K562 (cell line): Measurements from ENCODE around the gene ARHGAP8. TPM values are rescaled to one million over a fixed set of nuclear protein-coding genes. Genes with fewer than 3 reads are reported as not detected.

ENCODE experiments used
- ATAC-seq: fragments of 200-7000 bp; cut with Tn5 transposase; 3 replicates; pipeline ENCODE4 v1.9.1; 2020; ENCODE audit warnings: moderate library complexity
- BruUV-seq: library from RNA; stranded (reverse); fragments of 400-500 nt; replicated peaks from 2 replicates; lab custom pipeline; 2021; lab: Mats Ljungman, UMichigan
- CTCF ChIA-PET: fragments of 300-600 bp; formaldehyde crosslinking; extraction: SDS; loops from one replicate; lab custom pipeline; 2021; ENCODE audit warnings: low intra/inter-chr PET ratio; lab: Yijun Ruan, JAX
- POLR2A ChIA-PET: fragments of 300-600, 350-650 bp; sonication (Branson Sonifier 250); formaldehyde crosslinking; extraction: SDS; loops from one replicate; lab custom pipeline; 2021; ENCODE audit warnings: antibody characterized with exemption, inconsistent platforms; lab: Yijun Ruan, JAX
- DNase-seq, 4 experiments: peaks; one replicate each; pipeline versions ENCODE4 v3.0.0 to v3.0.0-alpha.2; 2011 to 2018; ENCODE audit warnings: low spot score in 3 of 4, mixed read lengths in 3 of 4; ENCODE audit errors: extremely low read depth in 1 of 4
- FAIRE-seq: peaks from 2 replicates; lab custom pipeline; 2011; peaks lifted over from hg19 to GRCh38; lab: Jason Lieb, UNC
- H2AFZ ChIP-seq: 2 replicates; pipeline ENCODE4 v1.6.0; 2011; ENCODE audit warnings: low read depth, low read length, control low read depth, inconsistent platforms
- H3K27ac ChIP-seq: fragments of 200-600 bp; 3 replicates; pipeline ENCODE4 v1.8.0; 2011; ENCODE audit warnings: low read depth, mild to moderate bottlenecking, control low read depth, inconsistent platforms, low read length, moderate library complexity, mixed read lengths; ENCODE audit errors: extremely low read depth
- H3K27me3 ChIP-seq, 2 experiments: fragments of 300-600 bp in 1 of 2; 2 replicates in 1 of 2; 3 replicates in 1 of 2; pipeline versions ENCODE4 v1.6.0 to v1.8.0; 2011; ENCODE audit warnings: inconsistent platforms in 2 of 2, low read length in 2 of 2, mild to moderate bottlenecking in 1 of 2, mixed read lengths in 1 of 2, moderate library complexity in 1 of 2; ENCODE audit not compliant: control insufficient read depth in 2 of 2, insufficient read depth in 2 of 2
- H3K36me3 ChIP-seq: fragments of 300-600 bp; 3 replicates; pipeline ENCODE4 v1.8.0; 2011; ENCODE audit warnings: mild to moderate bottlenecking, low read length, inconsistent platforms; ENCODE audit not compliant: control insufficient read depth, insufficient read depth
- H3K4me1 ChIP-seq, 2 experiments: fragments of 200-600 bp in 1 of 2; replicated peaks in 1 of 2; 2 replicates in 1 of 2; 3 replicates in 1 of 2; pipeline versions ENCODE4 v1.5.1 to v1.8.0; 2011; ENCODE audit warnings: inconsistent platforms in 2 of 2, low read length in 2 of 2, mild to moderate bottlenecking in 1 of 2, mixed read lengths in 1 of 2, moderate library complexity in 1 of 2; ENCODE audit not compliant: control insufficient read depth in 2 of 2, insufficient read depth in 2 of 2
- H3K4me2 ChIP-seq: 2 replicates; pipeline ENCODE4 v1.6.1; 2011; ENCODE audit warnings: low read length, control low read depth, inconsistent platforms, mixed read lengths; ENCODE audit not compliant: insufficient read depth
- H3K4me3 ChIP-seq: fragments of 200-600 bp; sonication (generic), shearing (Covaris generic); 2 replicates; pipeline ENCODE4 v1.5.1; 2016; ENCODE audit warnings: control low read depth, inconsistent platforms
- H3K79me2 ChIP-seq: fragments of 200-600 bp; 3 replicates; pipeline ENCODE4 v1.8.0; 2011; ENCODE audit warnings: low read length, inconsistent platforms; ENCODE audit not compliant: control insufficient read depth, insufficient read depth
- H3K9ac ChIP-seq, 2 experiments: 2 replicates each; pipeline versions ENCODE4 v1.6.0 to v1.6.1; 2011; ENCODE audit warnings: low read depth in 2 of 2, low read length in 2 of 2, control low read depth in 1 of 2, inconsistent platforms in 1 of 2, mild to moderate bottlenecking in 1 of 2, mixed read lengths in 1 of 2; ENCODE audit not compliant: insufficient read depth in 1 of 2
- H3K9me1 ChIP-seq: one replicate; pipeline ENCODE4 v1.6.0; 2011; ENCODE audit warnings: inconsistent platforms, mild to moderate bottlenecking, low read length, moderate library complexity; ENCODE audit not compliant: control insufficient read depth, insufficient read depth
- H3K9me3 ChIP-seq: replicated peaks from 2 replicates; pipeline ENCODE4 v1.5.1; 2011; ENCODE audit warnings: low read depth, low read length, inconsistent platforms; ENCODE audit not compliant: control insufficient read depth, insufficient read depth
- H4K20me1 ChIP-seq: replicated peaks from 2 replicates; pipeline ENCODE4 v1.6.1; 2011; ENCODE audit warnings: low read length, inconsistent platforms, mixed read lengths; ENCODE audit not compliant: control insufficient read depth, insufficient read depth
- DMBX1 ChIP-seq: fragments of 250-450 bp; sonication (Bioruptor Pico); IDR thresholded peaks from 2 replicates; pipeline ENCODE4 v1.8.0; 2022; ENCODE audit warnings: inconsistent platforms, mild to moderate bottlenecking, moderate library complexity, borderline replicate concordance
- EHMT2 ChIP-seq: fragments of 450-650 bp; IDR thresholded peaks from 2 replicates; pipeline ENCODE4 v1.6.1; 2018; ENCODE audit warnings: antibody characterized with exemption
- HMGN3 ChIP-seq: IDR thresholded peaks from 2 replicates; pipeline ENCODE4 v1.6.1; 2011; ENCODE audit warnings: borderline replicate concordance, low read depth, mild to moderate bottlenecking, mixed read lengths, low read length; ENCODE audit not compliant: insufficient read length; ENCODE audit errors: extremely low read depth
- KLF6 ChIP-seq: fragments of 250-450 bp; sonication (Bioruptor Pico); IDR thresholded peaks from 2 replicates; pipeline ENCODE4 v1.4.0; 2020; ENCODE audit warnings: mild to moderate bottlenecking, moderate library complexity, borderline replicate concordance
- OTX1 ChIP-seq: fragments of 450-650 bp; formaldehyde crosslinking; IDR thresholded peaks from 2 replicates; pipeline ENCODE4 v1.4.0; 2022; ENCODE audit warnings: mild to moderate bottlenecking
- PCBP1 ChIP-seq: fragments of 200-400 bp; formaldehyde crosslinking; IDR thresholded peaks from 2 replicates; pipeline ENCODE4 v1.6.1; 2018; ENCODE audit warnings: mild to moderate bottlenecking, low read depth, low read length; ENCODE audit not compliant: poor library complexity, severe bottlenecking
- RBBP5 ChIP-seq: fragments of 200-600 bp; sonication (generic); IDR thresholded peaks from 2 replicates; pipeline ENCODE4 v1.6.1; 2012; ENCODE audit warnings: borderline replicate concordance, mild to moderate bottlenecking, low read length, control low read depth, inconsistent platforms; ENCODE audit not compliant: insufficient read depth, poor library complexity, severe bottlenecking
- SMC3 ChIP-seq: conservative IDR thresholded peaks from 2 replicates; pipeline ENCODE4 v1.6.1; 2011; ENCODE audit warnings: low read depth, low read length, improper control_type of control experiment; ENCODE audit not compliant: insufficient read depth
- STAG1 ChIP-seq: sonication (generic); formaldehyde crosslinking; IDR thresholded peaks from 2 replicates; pipeline ENCODE4 v1.5.0; 2020; ENCODE audit warnings: missing genetic modification reagents, borderline replicate concordance
- TCF7 ChIP-seq: sonication (generic); IDR thresholded peaks from 2 replicates; pipeline ENCODE4 v1.6.1; 2016; ENCODE audit warnings: antibody characterized with exemption, borderline replicate concordance
- ZNF239 ChIP-seq: fragments of 250-450 bp; sonication (Bioruptor Pico); IDR thresholded peaks from 2 replicates; pipeline ENCODE4 v1.4.0; 2020; ENCODE audit warnings: mild to moderate bottlenecking
- ZNF584 ChIP-seq: fragments of 200-800 bp; sonication (Bioruptor generic); IDR thresholded peaks from 2 replicates; pipeline ENCODE4 v1.6.1; 2016; ENCODE audit warnings: low read depth, mild to moderate bottlenecking, missing genetic modification characterization, missing compliant biosample characterization
- ZSCAN29 ChIP-seq: fragments of 450-650 bp; IDR thresholded peaks from 2 replicates; pipeline ENCODE4 v1.6.1; 2017
- WGBS: fragments of 100-300 bp; shearing (Covaris generic); methylation state at CpG from one replicate; pipeline ENCODE4 v1.1.6; 2016; ENCODE audit warnings: low coverage, mixed read lengths; ENCODE audit not compliant: insufficient coverage; ENCODE audit errors: missing lambda C conversion rate; 5-methylcytosine and 5-hydroxymethylcytosine counted together
- in situ Hi-C: fragments of 300-500 bp; cut with MboI; formaldehyde crosslinking; loops from 4 replicates; pipeline ENCODE4 v1.15.0; 2018; ENCODE audit warnings: inconsistent platforms, mixed read lengths
- intact Hi-C: fragments of 100-400 bp; cut with micrococcal nuclease; formaldehyde crosslinking; loops from 2 replicates; pipeline ENCODE4 v1.14.2; 2022
- polyA plus RNA-seq, 8 experiments: library from polyadenylated mRNA; depleted of rRNA in 4 of 8; stranded (reverse) in 5 of 8; unstranded in 3 of 8; fragments of >200 nt; fragmentation: Nextera tagmentation in 2 of 8; fragmentation: Illumina TruSeq in 1 of 8; extraction: Ambion mirVana in 2 of 8; extraction: Trizol in 1 of 8; gene quantifications; 2 replicates each; pipeline versions ENCODE4 v1.2.1 to v1.2.3, GENCODE V29; 2011 to 2014; ENCODE audit warnings: inconsistent platforms in 1 of 8, missing spikeins in 1 of 8
- total RNA-seq, 7 experiments: library from RNA; depleted of rRNA in 6 of 7; stranded (reverse); fragments of >200 nt in 6 of 7; fragmentation: Illumina TruSeq in 2 of 7; extraction: Trizol in 2 of 7; gene quantifications; 2 replicates each; pipeline versions ENCODE4 v1.2.1 to v1.2.3, GENCODE V29; 2011 to 2021; ENCODE audit warnings: low replicate concordance in 1 of 7
- TF ChIP-seq, protein P1 (sequence below): fragments of 450-650 bp; formaldehyde crosslinking; IDR thresholded peaks from 2 replicates; pipeline ENCODE4 v1.4.0; 2020; ENCODE audit warnings: mild to moderate bottlenecking, moderate library complexity
- TF ChIP-seq, protein P2 (sequence below): sonication (generic); formaldehyde crosslinking; IDR thresholded peaks from 2 replicates; pipeline ENCODE4 v1.8.1; 2023; ENCODE audit warnings: mild to moderate bottlenecking, missing genetic modification reagents

Gene ARHGAP8
- total and polyA plus RNA-seq, 9 of the 15 experiments (the other 6 are each of a cell fraction or from before 2014, with no cell fraction given) = 0.15 to 2.2 (median 0.62) TPM

- no TSS peak for BruUV-seq
- WGBS = 5% methylated on average over 10 of the region's 14 CpGs
- H4K20me1 ChIP-seq = 0 out of 2 replicates have a peak, but pooled peaks cover 3% of the 10 kb centered on the region
- ChIA-PET POLR2A (no interaction called here), CTCF (no interaction called here)
- H3K36me3 ChIP-seq = no peaks in the 10 kb centered on the region
- H3K27ac ChIP-seq = no peak overlapping the region
- intact Hi-C loops = no loop called here
- no peak overlapping the region for H3K4me2 ChIP-seq
- H3K79me2 ChIP-seq = no peaks in the 10 kb centered on the region
- H3K9me3 ChIP-seq = no peaks in the 10 kb centered on the region
- no peak overlapping the region for H3K4me3 ChIP-seq
- H3K4me1 ChIP-seq = no peaks in the 10 kb centered on the region; a peak in 1 of 5 replicates
- DNase-seq (no peak), FAIRE-seq (no peak), ATAC-seq (no peak)
- no peak for TF ChIP-seq ZNF239 (CRISPR knock-in tag)
- TF ChIP-seq, protein P1, sequence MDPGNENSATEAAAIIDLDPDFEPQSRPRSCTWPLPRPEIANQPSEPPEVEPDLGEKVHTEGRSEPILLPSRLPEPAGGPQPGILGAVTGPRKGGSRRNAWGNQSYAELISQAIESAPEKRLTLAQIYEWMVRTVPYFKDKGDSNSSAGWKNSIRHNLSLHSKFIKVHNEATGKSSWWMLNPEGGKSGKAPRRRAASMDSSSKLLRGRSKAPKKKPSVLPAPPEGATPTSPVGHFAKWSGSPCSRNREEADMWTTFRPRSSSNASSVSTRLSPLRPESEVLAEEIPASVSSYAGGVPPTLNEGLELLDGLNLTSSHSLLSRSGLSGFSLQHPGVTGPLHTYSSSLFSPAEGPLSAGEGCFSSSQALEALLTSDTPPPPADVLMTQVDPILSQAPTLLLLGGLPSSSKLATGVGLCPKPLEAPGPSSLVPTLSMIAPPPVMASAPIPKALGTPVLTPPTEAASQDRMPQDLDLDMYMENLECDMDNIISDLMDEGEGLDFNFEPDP = no peak
- no peak for TF ChIP-seq ZNF584 (CRISPR knock-in tag)
- TF ChIP-seq EHMT2 = no peak
- TF ChIP-seq PCBP1 = no peak
- TF ChIP-seq OTX1 = no peak
- TF ChIP-seq HMGN3 = no peak
- TF ChIP-seq DMBX1 = no peak
- no peak for TF ChIP-seq KLF6 (CRISPR knock-in tag)
- TF ChIP-seq, protein P2, sequence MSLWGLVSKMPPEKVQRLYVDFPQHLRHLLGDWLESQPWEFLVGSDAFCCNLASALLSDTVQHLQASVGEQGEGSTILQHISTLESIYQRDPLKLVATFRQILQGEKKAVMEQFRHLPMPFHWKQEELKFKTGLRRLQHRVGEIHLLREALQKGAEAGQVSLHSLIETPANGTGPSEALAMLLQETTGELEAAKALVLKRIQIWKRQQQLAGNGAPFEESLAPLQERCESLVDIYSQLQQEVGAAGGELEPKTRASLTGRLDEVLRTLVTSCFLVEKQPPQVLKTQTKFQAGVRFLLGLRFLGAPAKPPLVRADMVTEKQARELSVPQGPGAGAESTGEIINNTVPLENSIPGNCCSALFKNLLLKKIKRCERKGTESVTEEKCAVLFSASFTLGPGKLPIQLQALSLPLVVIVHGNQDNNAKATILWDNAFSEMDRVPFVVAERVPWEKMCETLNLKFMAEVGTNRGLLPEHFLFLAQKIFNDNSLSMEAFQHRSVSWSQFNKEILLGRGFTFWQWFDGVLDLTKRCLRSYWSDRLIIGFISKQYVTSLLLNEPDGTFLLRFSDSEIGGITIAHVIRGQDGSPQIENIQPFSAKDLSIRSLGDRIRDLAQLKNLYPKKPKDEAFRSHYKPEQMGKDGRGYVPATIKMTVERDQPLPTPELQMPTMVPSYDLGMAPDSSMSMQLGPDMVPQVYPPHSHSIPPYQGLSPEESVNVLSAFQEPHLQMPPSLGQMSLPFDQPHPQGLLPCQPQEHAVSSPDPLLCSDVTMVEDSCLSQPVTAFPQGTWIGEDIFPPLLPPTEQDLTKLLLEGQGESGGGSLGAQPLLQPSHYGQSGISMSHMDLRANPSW (CRISPR knock-in tag) = no peak
- no peak for TF ChIP-seq TCF7
- no peak for TF ChIP-seq SMC3
- TF ChIP-seq STAG1 (CRISPR knock-in tag) = no peak
- no peak for TF ChIP-seq RBBP5
- no peak for TF ChIP-seq ZSCAN29
- no peak overlapping the region for H3K9ac ChIP-seq
- in situ Hi-C loops = no loop called here
- H2AFZ ChIP-seq = no peak overlapping the region
- no peaks in the 10 kb centered on the region for H3K9me1 ChIP-seq
- peaks cover 0 to 26% of the 10 kb centered on the region in 2 experiments; a peak in 2 of 5 replicates for H3K27me3 ChIP-seq
Measured at GRCh38 chr22:44848296-44848741, 95.9 kb downstream of the ARHGAP8 start.
